Tibial nerve (tissue), 4 donors: ENCODE measurements around the gene PRRG2.

Experiments
- CTCF ChIP-seq, 5 experiments: fragments of 200-600 bp in 3 of 5; fragments of 450-650 bp in 2 of 5; sonication (generic) in 3 of 5; IDR thresholded peaks; one replicate each; pipeline ENCODE4 v1.5.1; 2016 to 2019; ENCODE audit warnings: antibody characterized with exemption in 5 of 5, mild to moderate bottlenecking in 3 of 5, moderate library complexity in 2 of 5
- EP300 ChIP-seq, 2 donors: sonication (generic); formaldehyde crosslinking; IDR thresholded peaks; one replicate each; pipeline ENCODE4 v1.6.1; 2017; ENCODE audit warnings: antibody characterized with exemption in 2 of 2, mild to moderate bottlenecking in 1 of 2
- POLR2A ChIP-seq, 2 donors: fragments of 450-650 bp; IDR thresholded peaks; one replicate each; pipeline ENCODE4 v1.6.1; 2017; ENCODE audit warnings: antibody characterized with exemption in 2 of 2, mild to moderate bottlenecking in 2 of 2, moderate library complexity in 2 of 2

DNA sequence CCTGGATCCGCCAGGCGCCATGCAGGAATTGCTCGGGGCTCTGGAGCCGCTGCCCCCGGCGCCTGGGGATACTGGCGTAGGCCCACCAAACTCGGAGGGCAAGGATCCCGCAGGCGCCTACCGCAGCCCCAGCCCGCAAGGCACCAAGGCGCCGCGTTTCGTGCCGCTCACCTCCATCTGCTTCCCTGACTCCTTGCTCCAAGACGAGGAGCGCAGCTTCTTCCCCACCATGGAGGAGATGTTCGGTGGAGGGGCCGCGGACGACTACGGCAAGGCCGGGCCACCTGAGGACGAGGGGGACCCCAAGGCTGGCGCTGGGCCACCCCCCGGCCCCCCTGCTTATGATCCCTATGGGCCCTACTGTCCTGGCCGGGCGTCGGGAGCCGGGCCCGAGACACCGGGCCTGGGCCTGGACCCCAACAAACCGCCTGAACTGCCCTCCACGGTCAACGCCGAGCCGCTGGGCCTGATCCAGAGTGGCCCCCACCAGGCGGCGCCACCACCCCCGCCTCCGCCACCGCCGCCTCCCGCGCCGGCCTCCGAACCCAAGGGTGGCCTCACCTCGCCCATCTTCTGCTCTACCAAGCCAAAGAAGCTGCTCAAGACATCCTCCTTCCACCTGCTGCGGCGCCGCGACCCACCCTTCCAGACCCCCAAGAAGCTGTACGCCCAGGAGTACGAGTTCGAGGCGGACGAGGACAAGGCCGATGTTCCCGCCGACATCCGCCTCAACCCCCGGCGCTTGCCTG lies 16.0 kb downstream of the PRRG2 start:
- no peak for TF ChIP-seq CTCF (IDR thresholded peaks at IDR 0.05)
- no peak for TF ChIP-seq POLR2A (IDR thresholded peaks at IDR 0.05)
- TF ChIP-seq EP300 (IDR thresholded peaks at IDR 0.05) = no peak
